Neuronal stem cell (in vitro differentiated cells): ENCODE measurements around the gene C14orf119.

Source experiments
- DNase-seq: peaks from one replicate; pipeline ENCODE4 v3.0.0-alpha.2; 2013; ENCODE audit warnings: low spot score
- H2AFZ ChIP-seq: one replicate; pipeline ENCODE4 v1.6.1; 2013; ENCODE audit warnings: mild to moderate bottlenecking, low read length, inconsistent platforms
- H2AK5ac ChIP-seq: 2 replicates; pipeline ENCODE4 v1.6.1; 2013; ENCODE audit warnings: low read depth, mild to moderate bottlenecking, inconsistent platforms, low read length, moderate library complexity, mixed read lengths
- H2BK120ac ChIP-seq: 2 replicates; pipeline ENCODE4 v1.6.1; 2013; ENCODE audit warnings: low read depth, mild to moderate bottlenecking, inconsistent platforms, low read length, moderate library complexity, mixed read lengths
- H2BK12ac ChIP-seq: one replicate; pipeline ENCODE4 v1.6.1; 2013; ENCODE audit warnings: low read length, inconsistent platforms
- H2BK15ac ChIP-seq: 2 replicates; pipeline ENCODE4 v1.6.1; 2013; ENCODE audit warnings: mild to moderate bottlenecking, low read length, inconsistent platforms, mixed read lengths
- H2BK5ac ChIP-seq: one replicate; pipeline ENCODE4 v1.6.1; 2013; ENCODE audit warnings: inconsistent platforms, mild to moderate bottlenecking, low read length, moderate library complexity
- H3K14ac ChIP-seq: one replicate; pipeline ENCODE4 v1.6.1; 2013; ENCODE audit warnings: low read length, inconsistent platforms
- H3K18ac ChIP-seq: 2 replicates; pipeline ENCODE4 v1.6.1; 2013; ENCODE audit warnings: low read length, inconsistent platforms
- H3K23ac ChIP-seq: 2 replicates; pipeline ENCODE4 v1.6.1; 2013; ENCODE audit warnings: low read depth, mild to moderate bottlenecking, mixed read lengths, low read length, inconsistent platforms; ENCODE audit not compliant: poor library complexity
- H3K27ac ChIP-seq: replicated peaks from 3 replicates; pipeline ENCODE4 v1.5.1; 2013; ENCODE audit warnings: low read length, inconsistent platforms
- H3K27me3 ChIP-seq, 3 experiments: 2 replicates each; pipeline ENCODE4 v1.6.1; 2013; ENCODE audit warnings: low read length in 3 of 3, mild to moderate bottlenecking in 2 of 3, inconsistent platforms in 1 of 3, low read depth in 1 of 3, mixed read lengths in 1 of 3, moderate library complexity in 1 of 3; ENCODE audit not compliant: control insufficient read depth in 3 of 3, insufficient read depth in 3 of 3
- H3K36me3 ChIP-seq, 2 donors: replicated peaks in 1 of 2; 2 replicates each; pipeline ENCODE4 v1.6.1; 2013; ENCODE audit warnings: low read length in 2 of 2; ENCODE audit not compliant: control insufficient read depth in 2 of 2, insufficient read depth in 2 of 2
- H3K4ac ChIP-seq: 2 replicates; pipeline ENCODE4 v1.6.1; 2013; ENCODE audit warnings: inconsistent platforms, mild to moderate bottlenecking, low read length, moderate library complexity
- H3K4me1 ChIP-seq, 2 donors: 1 replicate in 1 of 2; 2 replicates in 1 of 2; pipeline ENCODE4 v1.6.1; 2013; ENCODE audit warnings: low read length in 2 of 2, low read depth in 1 of 2; ENCODE audit not compliant: control insufficient read depth in 2 of 2, insufficient read depth in 1 of 2
- H3K4me2 ChIP-seq: one replicate; pipeline ENCODE4 v1.6.1; 2013; ENCODE audit warnings: mild to moderate bottlenecking, low read length, inconsistent platforms; ENCODE audit not compliant: insufficient read depth, poor library complexity, severe bottlenecking
- H3K4me3 ChIP-seq, 2 donors: 2 replicates each; pipeline ENCODE4 v1.5.1; 2013; ENCODE audit warnings: low read length in 2 of 2, mild to moderate bottlenecking in 2 of 2, inconsistent platforms in 1 of 2, moderate library complexity in 1 of 2
- H3K79me1 ChIP-seq: one replicate; pipeline ENCODE4 v1.6.1; 2013; ENCODE audit warnings: low read depth, mild to moderate bottlenecking, inconsistent platforms, low read length, moderate library complexity
- H3K9ac ChIP-seq: one replicate; pipeline ENCODE4 v1.6.1; 2013; ENCODE audit warnings: mild to moderate bottlenecking, low read depth, low read length, inconsistent platforms; ENCODE audit not compliant: poor library complexity
- H3K9me3 ChIP-seq, 2 donors: replicated peaks in 1 of 2; 2 replicates each; pipeline versions ENCODE3 to v1.6.1; 2013; ENCODE audit warnings: low read length in 2 of 2, mild to moderate bottlenecking in 2 of 2, inconsistent platforms in 1 of 2, low read depth in 1 of 2, mixed read lengths in 1 of 2, moderate library complexity in 1 of 2; ENCODE audit not compliant: control insufficient read depth in 2 of 2, insufficient read depth in 1 of 2
- H4K8ac ChIP-seq: one replicate; pipeline ENCODE4 v1.6.1; 2013; ENCODE audit warnings: low read depth, mild to moderate bottlenecking, inconsistent platforms, low read length, moderate library complexity
- H4K91ac ChIP-seq: one replicate; pipeline ENCODE4 v1.6.1; 2013; ENCODE audit warnings: low read length, low read depth, mild to moderate bottlenecking, inconsistent platforms; ENCODE audit not compliant: poor library complexity
- WGBS, 2 donors: extraction: QIAGEN DNeasy Blood & Tissue Kit; methylation state at CpG; one replicate each; pipeline ENCODE4 v1.1.7; 2013; ENCODE audit warnings: missing lambda C conversion rate in 2 of 2, mixed read lengths in 1 of 2; ENCODE audit not compliant: insufficient read length in 2 of 2, insufficient replicate concordance in 1 of 2; ENCODE audit errors: extremely low coverage in 2 of 2; 5-methylcytosine and 5-hydroxymethylcytosine counted together

Gene C14orf119

DNA sequence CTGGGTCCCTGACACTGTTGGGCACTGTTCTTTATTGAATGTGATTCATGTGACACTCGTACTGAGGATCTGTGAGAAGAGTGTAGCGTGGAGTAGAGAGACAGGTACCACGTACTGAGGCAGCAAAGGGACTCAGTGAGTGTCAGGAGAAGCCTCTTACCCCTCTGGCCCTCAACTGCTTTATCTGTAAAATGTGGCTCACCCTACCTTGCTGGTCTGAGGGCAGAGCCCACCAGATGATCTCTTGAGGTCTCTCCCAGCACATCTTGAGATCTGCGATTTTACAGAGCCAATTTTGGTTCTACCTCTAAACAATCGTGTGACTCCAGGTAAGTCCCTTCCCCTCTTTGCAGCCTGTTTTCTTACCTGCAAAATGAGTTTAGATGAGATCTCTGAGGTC, 20.6 kb downstream of the C14orf119 start:
- no CpG with 5 or more reads among the region's 5 CpGs for WGBS, 2 donors
- H3K79me1 ChIP-seq, result no peaks in the 10 kb centered on the region
- H2BK15ac ChIP-seq, result no peak overlapping the region
- H2BK5ac ChIP-seq, result no peak overlapping the region
- no peak overlapping the region for H2BK120ac ChIP-seq
- H4K8ac ChIP-seq, result no peak overlapping the region
- peaks cover 0 to 4% (median 0%) of the 10 kb centered on the region in 3 experiments for H3K27me3 ChIP-seq
- H2BK12ac ChIP-seq, result no peak overlapping the region
- no peak overlapping the region for H3K23ac ChIP-seq
- no peak overlapping the region for H3K4me3 ChIP-seq
- DNase-seq, result no peak
- no peak overlapping the region for H3K18ac ChIP-seq
- peaks cover 9 to 18% of the 10 kb centered on the region in 2 donors for H3K4me1 ChIP-seq
- no peak overlapping the region for H4K91ac ChIP-seq
- H3K36me3 ChIP-seq, result no peaks in the 10 kb centered on the region
- no peak overlapping the region for H2AFZ ChIP-seq
- no peak overlapping the region for H3K27ac ChIP-seq
- H3K4me2 ChIP-seq, result no peak overlapping the region
- no peak overlapping the region for H2AK5ac ChIP-seq
- no peaks in the 10 kb centered on the region for H3K9me3 ChIP-seq
- H3K14ac ChIP-seq, result no peak overlapping the region
- H3K4ac ChIP-seq, result no peak overlapping the region
- H3K9ac ChIP-seq, result peak overlapping the region; percentile 7

DNA sequence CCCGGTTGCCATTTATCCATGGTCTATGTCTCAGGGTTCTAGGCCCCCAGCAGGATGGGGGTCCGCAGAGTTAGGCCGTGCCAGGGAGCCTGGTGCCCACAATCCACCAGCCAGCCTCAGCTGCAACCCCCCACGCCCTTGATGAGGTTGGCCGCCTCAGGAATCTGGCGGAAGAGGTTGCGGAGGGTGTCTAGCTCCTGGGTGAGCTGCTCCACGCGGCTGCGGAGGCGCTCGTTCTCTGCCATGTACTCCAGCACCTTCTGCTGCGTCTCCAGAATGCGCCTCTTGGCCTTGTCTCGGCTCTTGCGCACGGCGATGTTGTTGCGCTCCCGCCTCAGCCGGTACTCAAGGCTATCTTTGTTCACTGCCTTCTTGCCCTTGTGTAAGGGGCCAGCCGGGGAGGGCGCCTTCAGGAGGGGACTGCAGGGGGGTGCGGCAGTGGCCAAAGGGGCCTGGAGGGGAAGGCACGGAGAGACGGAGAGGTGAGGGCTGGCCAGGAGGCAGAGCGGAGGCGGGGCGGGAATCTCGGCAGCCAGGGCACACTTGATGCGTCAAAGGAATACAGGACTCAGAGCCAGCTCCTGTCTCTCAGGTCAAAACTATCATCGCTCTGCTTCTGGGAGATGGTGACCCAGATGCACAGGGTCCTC, 22.2 kb downstream of the C14orf119 start:
- Histone ChIP-seq H4K91ac (no peak overlapping the region), H3K14ac (peak overlapping the region; percentile 64), H2BK15ac (peak overlapping the region; percentile 18), H3K4ac (no peak overlapping the region), H2AFZ (no peak overlapping the region), H3K27ac (no peak overlapping the region), H2BK120ac (no peak overlapping the region), H2BK12ac (no peak overlapping the region), H3K79me1 (no peaks in the 10 kb centered on the region), H3K9me3 (no peaks in the 10 kb centered on the region), H3K36me3 (no peaks in the 10 kb centered on the region), H4K8ac (peak overlapping the region; percentile 68), H3K4me3 (no peak overlapping the region), H3K18ac (peak overlapping the region; percentile 11), H3K4me1 (peaks cover 14 to 18% of the 10 kb centered on the region in 2 donors), H2AK5ac (peak overlapping the region; percentile 78), H3K27me3 (no peaks in the 10 kb centered on the region), H3K23ac (peak overlapping the region; percentile 58), H3K4me2 (no peak overlapping the region), H3K9ac (no peak overlapping the region), H2BK5ac (peak overlapping the region; percentile 25)
- no peak for DNase-seq
- WGBS, 2 donors, result no CpG with 5 or more reads among the region's 32 CpGs

DNA sequence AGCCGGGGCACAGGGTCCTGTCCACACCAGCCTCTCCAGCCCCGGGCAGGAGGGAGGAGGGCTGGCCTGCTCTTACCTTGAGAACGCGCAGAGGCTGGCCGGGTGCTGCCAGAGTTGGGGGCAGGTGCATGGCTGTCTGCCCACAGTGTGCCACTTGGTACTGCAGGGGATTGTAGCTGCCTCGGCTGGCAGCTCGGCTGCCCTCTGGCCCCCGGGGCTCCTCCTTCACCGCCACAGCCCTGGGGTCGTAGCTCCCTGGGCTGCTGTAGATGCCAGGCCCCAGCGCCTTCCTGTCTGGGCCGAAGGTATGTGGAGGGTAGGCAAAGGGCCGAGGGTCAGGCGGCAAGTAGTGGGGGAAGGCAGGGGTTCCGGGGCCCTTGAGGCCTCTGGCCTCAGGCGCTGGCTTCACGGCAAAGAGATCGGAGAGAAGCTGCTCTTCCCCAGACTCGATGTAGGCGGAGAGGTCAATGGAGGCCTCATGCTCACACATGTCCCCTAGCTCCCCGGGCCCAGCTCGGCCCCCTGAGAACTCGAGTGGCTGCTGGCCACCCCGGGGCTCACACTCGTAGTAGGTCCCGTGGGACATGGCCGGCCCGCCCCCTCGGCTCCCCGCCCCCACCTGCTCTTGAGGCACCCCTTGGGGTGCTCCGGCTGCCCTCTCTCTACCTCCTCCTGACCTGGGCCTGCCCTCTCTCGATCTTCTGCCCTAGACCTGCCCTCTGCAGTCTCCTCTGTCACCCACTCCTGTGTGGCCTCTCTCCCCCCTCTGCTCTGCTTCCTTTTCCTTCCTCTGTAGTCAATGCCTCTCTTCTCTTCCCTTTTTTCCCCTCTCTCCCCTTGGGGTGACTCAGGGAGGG, 23.4 kb downstream of the C14orf119 start, which contains the start of gene CEBPE:
Gene CEBPE, minus strand, starts transcription at position 750 of the 857 bp plus-strand sequence. Its CDS starts 164 bp downstream, at position 586.
- Histone ChIP-seq H4K91ac (peak within 1 kb of the TSS; percentile 9), H3K23ac (peak within 1 kb of the TSS; percentile 47), H4K8ac (no peak within 1 kb of the TSS), H3K4me3 (no peak within 1 kb of the TSS), H3K18ac (peak within 1 kb of the TSS; percentile 71), H3K4me1 (peaks cover 8 to 13% of the 10 kb centered on the region in 2 donors), H2AFZ (peak within 1 kb of the TSS; percentile 73), H2BK15ac (peak within 1 kb of the TSS; percentile 83), H3K79me1 (no peaks in the 10 kb centered on the region), H3K9ac (peak within 1 kb of the TSS; percentile 70), H3K14ac (no peak within 1 kb of the TSS), H3K9me3 (no peaks in the 10 kb centered on the region), H2AK5ac (peak within 1 kb of the TSS; percentile 24), H3K27ac (peak within 1 kb of the TSS; percentile 10), H2BK120ac (no peak within 1 kb of the TSS), H3K4ac (no peak within 1 kb of the TSS), H3K36me3 (no peaks in the 10 kb centered on the region), H2BK12ac (no peak within 1 kb of the TSS), H2BK5ac (no peak within 1 kb of the TSS), H3K27me3 (no peaks in the 10 kb centered on the region), H3K4me2 (no peak within 1 kb of the TSS)
- DNase-seq, result no peak
- no CpG with 5 or more reads among the region's 32 CpGs for WGBS, 2 donors
